Pancreas (tissue), 10 donors: ENCODE results near the gene ZNF783. TPM values are rescaled to one million over a fixed set of nuclear protein-coding genes. Genes with fewer than 3 reads are reported as not detected.
"Not testable (repeated sequence)": the region's sequence is repeated elsewhere in the genome, so short reads cannot be mapped to it uniquely, and the experiment has no call there.

Experiments used
- ATAC-seq, 4 donors: fragments of 200-7000 bp; cut with Tn5 transposase; one replicate each; pipeline versions ENCODE4 v1.8.0 to v1.9.1; 2020; ENCODE audit warnings: mild to moderate bottlenecking in 4 of 4, moderate library complexity in 4 of 4
- DNase-seq, 6 donors: peaks; one replicate each; pipeline ENCODE4 v3.0.0-alpha.2; 2020
- FAIRE-seq: peaks from 2 replicates; lab custom pipeline; 2012; peaks lifted over from hg19 to GRCh38; lab: Jason Lieb, UNC
- H3K27ac ChIP-seq, 4 donors: fragments of 200-600 bp; sonication (generic); 1 replicate in 3 of 4; 2 replicates in 1 of 4; pipeline versions ENCODE4 v1.5.0 to v1.8.0; 2020
- H3K27me3 ChIP-seq, 4 donors: fragments of 200-600 bp; one replicate each; pipeline ENCODE4 v1.8.0; 2021
- H3K36me3 ChIP-seq, 3 donors: fragments of 200-600 bp; sonication (generic) in 1 of 3; one replicate each; pipeline versions ENCODE4 v1.5.0 to v1.8.0; 2020 to 2021
- H3K4me1 ChIP-seq, 3 donors: fragments of 200-600 bp; one replicate each; pipeline ENCODE4 v1.8.0; 2021
- H3K4me3 ChIP-seq, 4 donors: fragments of 200-600 bp; sonication (generic) in 2 of 4; one replicate each; pipeline versions ENCODE4 v1.5.0 to v1.8.0; 2020 to 2021
- H3K9me3 ChIP-seq, 4 donors: fragments of 200-600 bp; one replicate each; pipeline ENCODE4 v1.8.0; 2021
- CTCF ChIP-seq, 4 donors: fragments of 200-600 bp; sonication (generic) in 3 of 4; IDR thresholded peaks; one replicate each; pipeline versions ENCODE4 v1.5.0 to v1.8.0; 2021; ENCODE audit warnings: antibody characterized with exemption in 4 of 4
- WGBS, 2 donors: extraction: QIAGEN DNeasy Blood & Tissue Kit; methylation state at CpG; one replicate each; pipeline ENCODE4 v1.1.7; 2013; 5-methylcytosine and 5-hydroxymethylcytosine counted together
- intact Hi-C, 3 donors: fragments of 100-400 bp; cut with DNase I; formaldehyde crosslinking; loops; one replicate each; pipeline versions ENCODE4 v1.11.1 to v1.14.2; 2022
- polyA plus RNA-seq, 2 donors: library from polyadenylated mRNA; stranded (reverse); fragments of 200-250 nt; gene quantifications; one replicate each; pipeline ENCODE4 v1.2.3, GENCODE V29; 2013
- total RNA-seq, 6 donors: library from RNA; stranded (reverse); fragmentation: NEBNext Ultra II Directional in 4 of 6; extraction: Animal tissue kit (Norgen Biotek cat#: 25700) in 4 of 6; gene quantifications; one replicate each; pipeline versions ENCODE4 v1.2.1 to v1.2.4, GENCODE V29; 2021 to 2023
- donor health status: healthy with polysubstance abuse.
- donor health status: DM: no; HTN: no; CAD: no; lungs with moderate emphysema.
- donor health status: DM: no; HTN: no; CAD: no.
- donor health status: control.
- donor health status: control.
- donor health status: Bipolar disorder and iron deficiency.
- donor health status: DM: yes; HTN: yes; CAD: no.
- donor health status: DM: no; HTN: no; CAD: no.
- donor health status: DM: no; HTN: no; CAD: no.
- donor health status: DM: yes; HTN: yes; CAD: no.

Gene ZNF783
- total and polyA plus RNA-seq, 8 donors: 4.7 to 11.2 (median 6.1) TPM

GRCh38 chr7:149319376-149319775 lies 57.4 kb downstream of the ZNF783 start:
- intact Hi-C loops: no loop called here
- no peak for FAIRE-seq
- no peak for TF ChIP-seq CTCF (IDR thresholded peaks at IDR 0.05)

GRCh38 chr7:149320313-149321124 lies 58.5 kb downstream of the ZNF783 start:
- H3K27me3 ChIP-seq: peaks cover 0 to 3% (median 0%) of the 10 kb centered on the region in 4 donors
- no peak for TF ChIP-seq CTCF (IDR thresholded peaks at IDR 0.05)
- no peak overlapping the region for H3K4me3 ChIP-seq
- ATAC-seq (no peak), FAIRE-seq (no peak), DNase-seq (no peak)
- WGBS, 2 donors: 59 to 61% methylated on average over 13 of the region's 13 CpGs
- no peaks in the 10 kb centered on the region for H3K4me1 ChIP-seq
- no peaks in the 10 kb centered on the region for H3K9me3 ChIP-seq
- H3K36me3 ChIP-seq: no peaks in the 10 kb centered on the region
- intact Hi-C loops: no loop called here
- no peak overlapping the region for H3K27ac ChIP-seq

More at GRCh38 chr7:149319376-149319775, 57.4 kb downstream of the ZNF783 start:
- peaks cover 0 to 3% (median 0%) of the 10 kb centered on the region in 4 donors for H3K27me3 ChIP-seq
- no peaks in the 10 kb centered on the region for H3K36me3 ChIP-seq
- no peak for ATAC-seq
- H3K9me3 ChIP-seq: no peaks in the 10 kb centered on the region
- H3K27ac ChIP-seq: no peak overlapping the region
- H3K4me3 ChIP-seq: no peak overlapping the region
- no peaks in the 10 kb centered on the region for H3K4me1 ChIP-seq
- 76 to 78% methylated on average over 6 of the region's 6 CpGs for WGBS, 2 donors
- DNase-seq: no peak

- FAIRE-seq, H3K36me3 ChIP-seq, H3K27ac ChIP-seq, ATAC-seq, H3K9me3 ChIP-seq, H3K27me3 ChIP-seq, intact Hi-C loops, DNase-seq, H3K4me1 ChIP-seq: not testable (repeated sequence)
- H3K4me3 ChIP-seq: peak overlapping the region in 1 of 4 donors; percentile 6
- 55 to 69% methylated on average over 14 of the region's 14 CpGs for WGBS, 2 donors
Measured at GRCh38 chr7:149321125-149321905, 59.3 kb downstream of the ZNF783 start.

- FAIRE-seq: no peak
- no peak for TF ChIP-seq CTCF (IDR thresholded peaks at IDR 0.05)
- no peak overlapping the region for H3K27ac ChIP-seq
- H3K4me1 ChIP-seq: no peaks in the 10 kb centered on the region
- H3K4me3 ChIP-seq: peak overlapping the region in 1 of 4 donors; percentile 6
- 60 to 70% methylated on average over 5 of the region's 5 CpGs for WGBS, 2 donors
- intact Hi-C loops: no loop called here
- DNase-seq: no peak
- ATAC-seq: peak in 1 of 4 donors; percentile 39
- peaks cover 0 to 3% (median 0%) of the 10 kb centered on the region in 4 donors for H3K27me3 ChIP-seq
- H3K36me3 ChIP-seq: no peaks in the 10 kb centered on the region
- H3K9me3 ChIP-seq: no peaks in the 10 kb centered on the region
Measured at GRCh38 chr7:149321978-149322541, 60.1 kb downstream of the ZNF783 start.

- FAIRE-seq (no peak), DNase-seq (no peak), ATAC-seq (no peak)
- Histone ChIP-seq H3K4me1 (no peaks in the 10 kb centered on the region), H3K9me3 (no peaks in the 10 kb centered on the region), H3K36me3 (no peaks in the 10 kb centered on the region), H3K27me3 (peaks cover 0 to 3% (median 0%) of the 10 kb centered on the region in 4 donors), H3K27ac (no peak overlapping the region), H3K4me3 (no peak overlapping the region)
- TF ChIP-seq CTCF (IDR thresholded peaks at IDR 0.05): no peak
- intact Hi-C loops: no loop called here
Measured at GRCh38 chr7:149322737-149323136, 60.7 kb downstream of the ZNF783 start.
